OCI-LY7 (cell line): ENCODE measurements around the gene DTX3L. TPM values are rescaled to one million over a fixed set of nuclear protein-coding genes. Genes with fewer than 3 reads are reported as not detected.

Source experiments
- BruUV-seq: library from RNA; stranded (reverse); fragments of 400-500 nt; replicated peaks from 2 replicates; lab custom pipeline; 2021; lab: Mats Ljungman, UMichigan
- CTCF ChIA-PET: fragments of 300-600 bp; sonication (Branson Sonifier 250); formaldehyde crosslinking; loops from one replicate; lab custom pipeline; 2022; ENCODE audit warnings: antibody characterized with exemption; ENCODE audit not compliant: unreplicated experiment; lab: Charles Lee
- POLR2A ChIA-PET: fragments of 300-600 bp; sonication (Branson Sonifier 250); formaldehyde crosslinking; loops from one replicate; lab custom pipeline; 2022; ENCODE audit warnings: antibody characterized with exemption; lab: Charles Lee
- DNase-seq: peaks from one replicate; pipeline ENCODE4 v3.0.0-alpha.2; 2015; ENCODE audit warnings: low spot score
- H2AFZ ChIP-seq: fragments of 200-600 bp; sonication (generic), shearing (Covaris generic); 2 replicates; pipeline ENCODE4 v1.6.1; 2014; ENCODE audit warnings: mild to moderate bottlenecking, antibody characterized with exemption, low read length, moderate library complexity
- H3K27ac ChIP-seq: fragments of 200-600 bp; sonication (generic); 2 replicates; pipeline ENCODE4 v1.5.1; 2014; ENCODE audit warnings: mixed run types, low read depth, mild to moderate bottlenecking, moderate library complexity, low read length, inconsistent platforms; ENCODE audit not compliant: poor library complexity, severe bottlenecking
- H3K36me3 ChIP-seq: fragments of 200-600 bp; sonication (generic); 2 replicates; pipeline ENCODE4 v1.6.1; 2014; ENCODE audit warnings: mild to moderate bottlenecking, antibody characterized with exemption, low read length, moderate library complexity, mixed read lengths; ENCODE audit not compliant: insufficient read depth
- H3K4me1 ChIP-seq: fragments of 200-600 bp; sonication (generic); 2 replicates; pipeline ENCODE4 v1.5.1; 2014; ENCODE audit warnings: mild to moderate bottlenecking, low read length; ENCODE audit not compliant: insufficient read depth, poor library complexity, severe bottlenecking
- H3K4me2 ChIP-seq: fragments of 200-600 bp; sonication (generic); 2 replicates; pipeline ENCODE4 v1.6.1; 2014; ENCODE audit warnings: mild to moderate bottlenecking, low read length
- H3K4me3 ChIP-seq: fragments of 200-600 bp; sonication (generic); 2 replicates; pipeline ENCODE4 v1.5.1; 2014; ENCODE audit warnings: mild to moderate bottlenecking, low read depth, low read length; ENCODE audit not compliant: poor library complexity, severe bottlenecking
- H3K79me2 ChIP-seq: fragments of 200-600 bp; sonication (generic); 2 replicates; pipeline ENCODE4 v1.6.1; 2016; ENCODE audit warnings: low read depth, mild to moderate bottlenecking, low read length, moderate library complexity, mixed read lengths; ENCODE audit not compliant: insufficient read depth
- H3K9me2 ChIP-seq: fragments of 200-600 bp; sonication (generic); 2 replicates; pipeline ENCODE4 v1.6.1; 2016; ENCODE audit warnings: mild to moderate bottlenecking, low read length, mixed read lengths; ENCODE audit not compliant: insufficient read depth
- H3K9me3 ChIP-seq: fragments of 200-600 bp; sonication (generic); 2 replicates; pipeline ENCODE4 v1.6.1; 2014; ENCODE audit warnings: mild to moderate bottlenecking, mixed run types, low read length, mixed read lengths
- H4K20me1 ChIP-seq: fragments of 200-600 bp; sonication (generic); 2 replicates; pipeline ENCODE4 v1.6.1; 2014; ENCODE audit warnings: mild to moderate bottlenecking, antibody characterized with exemption, low read length, moderate library complexity, mixed read lengths; ENCODE audit not compliant: insufficient read depth
- EZH2phosphoT487 ChIP-seq: fragments of 200-600 bp; sonication (generic); IDR thresholded peaks from 2 replicates; pipeline ENCODE4 v1.6.1; 2018; ENCODE audit warnings: low read depth, borderline replicate concordance, mild to moderate bottlenecking, mixed run types, antibody characterized with exemption, low read length, moderate library complexity, mixed read lengths
- intact Hi-C: fragments of 100-400 bp; cut with micrococcal nuclease; formaldehyde crosslinking; loops from one replicate; pipeline ENCODE4 v1.10.0; 2022; ENCODE audit not compliant: unreplicated experiment
- total RNA-seq, 2 experiments: library from RNA; depleted of rRNA in 1 of 2; stranded (reverse); fragments of >200 nt in 1 of 2; shearing (Covaris generic) in 1 of 2; gene quantifications; 2 replicates each; pipeline ENCODE4 v1.2.3, GENCODE V29; 2014 to 2022
- TF ChIP-seq, protein P1 (sequence below): fragments of 200-600 bp; sonication (generic); conservative IDR thresholded peaks from 2 replicates; pipeline ENCODE4 v1.5.1; 2014; ENCODE audit warnings: mild to moderate bottlenecking, antibody characterized with exemption, low read length, moderate library complexity, mixed read lengths

The DTX3L gene
- total RNA-seq, 2 experiments from 2014 or later: 1.3 to 1.5 TPM

DNA sequence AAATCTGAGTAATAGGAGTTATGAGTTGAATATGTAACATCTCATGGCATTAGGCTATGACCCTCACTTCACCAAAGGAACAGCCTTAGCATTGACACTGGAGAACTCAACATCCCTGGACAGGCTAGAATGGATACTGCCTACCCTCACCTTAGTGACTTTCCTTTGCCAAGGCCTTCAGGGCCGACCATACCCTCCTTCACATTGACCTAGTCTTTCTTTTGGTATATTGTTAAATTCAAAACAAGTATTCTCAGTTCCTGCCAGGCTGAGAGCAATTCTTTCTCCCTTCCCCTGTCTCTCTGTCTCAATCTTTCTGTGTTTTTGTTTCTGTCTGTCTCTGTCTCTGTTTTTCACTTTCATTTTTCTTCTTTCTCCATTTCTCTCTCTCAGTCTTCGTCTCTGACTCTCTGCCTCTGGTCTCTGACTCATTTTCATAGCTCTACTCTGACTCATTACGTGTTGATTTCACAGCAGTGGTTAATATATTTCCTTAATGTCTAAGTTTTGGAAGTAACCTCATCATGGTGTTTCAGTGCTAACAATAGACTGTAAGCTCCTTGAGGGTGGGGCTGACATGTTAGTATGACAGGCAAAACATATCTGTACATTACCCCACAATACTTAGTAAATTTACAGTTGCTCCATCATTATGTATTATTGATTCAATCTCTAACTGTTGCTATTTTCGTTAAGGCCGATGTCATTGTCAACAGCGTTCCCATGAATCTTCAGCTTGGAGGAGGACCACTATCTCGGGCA is 45.8 kb downstream of the DTX3L start:
- TF ChIP-seq, protein P1, sequence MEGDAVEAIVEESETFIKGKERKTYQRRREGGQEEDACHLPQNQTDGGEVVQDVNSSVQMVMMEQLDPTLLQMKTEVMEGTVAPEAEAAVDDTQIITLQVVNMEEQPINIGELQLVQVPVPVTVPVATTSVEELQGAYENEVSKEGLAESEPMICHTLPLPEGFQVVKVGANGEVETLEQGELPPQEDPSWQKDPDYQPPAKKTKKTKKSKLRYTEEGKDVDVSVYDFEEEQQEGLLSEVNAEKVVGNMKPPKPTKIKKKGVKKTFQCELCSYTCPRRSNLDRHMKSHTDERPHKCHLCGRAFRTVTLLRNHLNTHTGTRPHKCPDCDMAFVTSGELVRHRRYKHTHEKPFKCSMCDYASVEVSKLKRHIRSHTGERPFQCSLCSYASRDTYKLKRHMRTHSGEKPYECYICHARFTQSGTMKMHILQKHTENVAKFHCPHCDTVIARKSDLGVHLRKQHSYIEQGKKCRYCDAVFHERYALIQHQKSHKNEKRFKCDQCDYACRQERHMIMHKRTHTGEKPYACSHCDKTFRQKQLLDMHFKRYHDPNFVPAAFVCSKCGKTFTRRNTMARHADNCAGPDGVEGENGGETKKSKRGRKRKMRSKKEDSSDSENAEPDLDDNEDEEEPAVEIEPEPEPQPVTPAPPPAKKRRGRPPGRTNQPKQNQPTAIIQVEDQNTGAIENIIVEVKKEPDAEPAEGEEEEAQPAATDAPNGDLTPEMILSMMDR: no peak
- TF ChIP-seq EZH2phosphoT487: no peak
- Histone ChIP-seq H3K4me3 (no peak overlapping the region), H3K79me2 (no peaks in the 10 kb centered on the region), H3K9me2 (no peaks in the 10 kb centered on the region), H3K36me3 (no peaks in the 10 kb centered on the region), H3K4me1 (no peaks in the 10 kb centered on the region), H3K27ac (no peak overlapping the region), H4K20me1 (no peaks in the 10 kb centered on the region), H2AFZ (no peak overlapping the region), H3K9me3 (no peaks in the 10 kb centered on the region), H3K4me2 (no peak overlapping the region)
- no peak for DNase-seq
- ChIA-PET POLR2A (no interaction called here), CTCF (no interaction called here)
- intact Hi-C loops: no loop called here
- BruUV-seq: no TSS peak

DNA sequence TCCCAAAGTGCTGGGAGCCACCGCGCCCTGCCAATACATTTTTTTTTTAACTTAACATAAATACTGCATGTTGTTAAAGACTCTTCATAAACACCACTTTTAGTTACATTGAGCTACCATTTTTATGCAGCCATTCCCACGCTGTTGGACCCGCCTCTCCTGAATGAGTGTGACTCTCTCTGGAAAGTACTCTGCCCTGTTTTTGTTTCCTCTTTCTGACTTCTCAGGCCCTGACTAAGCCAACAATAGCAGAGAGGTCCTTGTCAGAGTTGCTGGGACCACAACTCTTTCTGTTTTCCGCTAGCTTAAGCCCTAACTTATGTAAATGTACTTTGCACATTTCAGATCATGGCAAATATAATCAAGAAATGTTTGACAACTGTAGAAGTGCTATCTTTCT is 48.6 kb downstream of the DTX3L start:
- Histone ChIP-seq H3K4me2 (no peak overlapping the region), H3K4me1 (peaks cover 9% of the 10 kb centered on the region), H2AFZ (no peak overlapping the region), H3K9me3 (no peaks in the 10 kb centered on the region), H3K27ac (no peak overlapping the region), H3K9me2 (no peaks in the 10 kb centered on the region), H3K36me3 (no peaks in the 10 kb centered on the region), H3K79me2 (no peaks in the 10 kb centered on the region), H3K4me3 (no peak overlapping the region), H4K20me1 (no peaks in the 10 kb centered on the region)
- intact Hi-C loops: no loop called here
- POLR2A ChIA-PET: interaction anchor here (1.0 kb wide), 1 partner anchor 12 kb away, joined by 3 read pairs; no protein-coding TSS in a partner anchor
- DNase-seq: no peak
- BruUV-seq: no TSS peak
- CTCF ChIA-PET: no interaction called here
- TF ChIP-seq, protein P1: no peak
- no peak for TF ChIP-seq EZH2phosphoT487

DNA sequence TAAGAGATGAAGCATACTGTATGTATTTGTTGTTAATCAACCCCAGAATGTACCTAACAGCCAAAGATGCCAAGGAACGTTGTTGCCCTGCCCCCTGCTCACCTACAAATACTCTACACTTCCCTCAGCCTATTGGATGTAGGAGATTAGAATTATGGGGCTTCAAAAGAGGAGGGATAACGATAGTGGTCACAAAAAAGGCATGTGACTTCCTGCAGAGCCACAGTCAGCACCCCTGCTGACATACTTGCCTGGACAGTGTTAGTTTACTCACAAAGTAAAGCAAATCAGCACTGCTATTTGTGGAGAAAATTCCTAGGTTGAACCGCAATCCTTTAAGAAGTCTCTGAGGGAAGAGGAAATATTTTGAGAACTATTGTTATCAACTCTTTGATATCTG is 51.2 kb downstream of the DTX3L start:
- no TSS peak for BruUV-seq
- Histone ChIP-seq H3K36me3 (no peaks in the 10 kb centered on the region), H3K4me2 (no peak overlapping the region), H3K9me2 (no peaks in the 10 kb centered on the region), H3K4me3 (no peak overlapping the region), H2AFZ (no peak overlapping the region), H3K9me3 (no peaks in the 10 kb centered on the region), H4K20me1 (no peaks in the 10 kb centered on the region), H3K4me1 (peaks cover 10% of the 10 kb centered on the region), H3K79me2 (no peaks in the 10 kb centered on the region), H3K27ac (no peak overlapping the region)
- intact Hi-C loops: no loop called here
- DNase-seq: no peak
- ChIA-PET POLR2A (no interaction called here), CTCF (no interaction called here)
- TF ChIP-seq EZH2phosphoT487: no peak
- TF ChIP-seq, protein P1: no peak
